Measurements from ENCODE around the gene WDR13.

The WDR13 gene

GRCh38 chrX:48580662-48581061, 16.6 kb upstream of the WDR13 start:
- no peak overlapping the region for H3K9ac ChIP-seq (ENCODE audit: low read depth, low read length)
- no peak overlapping the region for H2AFZ ChIP-seq (ENCODE audit: low read depth, low read length)
- no peaks in the 10 kb centered on the region for H3K27me3 ChIP-seq (ENCODE audit: insufficient read depth, low read length, poor library complexity)
- H3K4me1 ChIP-seq (ENCODE audit: insufficient read depth, low read length) = peaks cover 11% of the 10 kb centered on the region
- H3K36me3 ChIP-seq (ENCODE audit: insufficient read depth, low read length) = peaks cover 33% of the 10 kb centered on the region
- DNase-seq = no peak
- no peaks in the 10 kb centered on the region for H3K9me3 ChIP-seq (ENCODE audit: insufficient read depth, low read length, severe bottlenecking)
- TF ChIP-seq, protein P1, sequence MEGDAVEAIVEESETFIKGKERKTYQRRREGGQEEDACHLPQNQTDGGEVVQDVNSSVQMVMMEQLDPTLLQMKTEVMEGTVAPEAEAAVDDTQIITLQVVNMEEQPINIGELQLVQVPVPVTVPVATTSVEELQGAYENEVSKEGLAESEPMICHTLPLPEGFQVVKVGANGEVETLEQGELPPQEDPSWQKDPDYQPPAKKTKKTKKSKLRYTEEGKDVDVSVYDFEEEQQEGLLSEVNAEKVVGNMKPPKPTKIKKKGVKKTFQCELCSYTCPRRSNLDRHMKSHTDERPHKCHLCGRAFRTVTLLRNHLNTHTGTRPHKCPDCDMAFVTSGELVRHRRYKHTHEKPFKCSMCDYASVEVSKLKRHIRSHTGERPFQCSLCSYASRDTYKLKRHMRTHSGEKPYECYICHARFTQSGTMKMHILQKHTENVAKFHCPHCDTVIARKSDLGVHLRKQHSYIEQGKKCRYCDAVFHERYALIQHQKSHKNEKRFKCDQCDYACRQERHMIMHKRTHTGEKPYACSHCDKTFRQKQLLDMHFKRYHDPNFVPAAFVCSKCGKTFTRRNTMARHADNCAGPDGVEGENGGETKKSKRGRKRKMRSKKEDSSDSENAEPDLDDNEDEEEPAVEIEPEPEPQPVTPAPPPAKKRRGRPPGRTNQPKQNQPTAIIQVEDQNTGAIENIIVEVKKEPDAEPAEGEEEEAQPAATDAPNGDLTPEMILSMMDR (IDR thresholded peaks at IDR 0.05; ENCODE audit: borderline replicate concordance, extremely low read depth, low read length, poor library complexity, severe bottlenecking) = no peak
- TF ChIP-seq EZH2 (IDR thresholded peaks at IDR 0.05; ENCODE audit: borderline replicate concordance, low read depth, low read length, severe bottlenecking) = no peak
- no peak overlapping the region for H3K4me2 ChIP-seq (ENCODE audit: insufficient read depth, low read length)
- no peak overlapping the region for H3K27ac ChIP-seq (ENCODE audit: low read length)
- peaks cover 15% of the 10 kb centered on the region for H4K20me1 ChIP-seq (ENCODE audit: insufficient read depth, low read length)
- no peak overlapping the region for H3K4me3 ChIP-seq (ENCODE audit: low read depth in 1 of 2, low read length in 2 of 2)
- H3K79me2 ChIP-seq (ENCODE audit: insufficient read depth, low read length) = peaks cover 10% of the 10 kb centered on the region
- ATAC-seq (ENCODE audit: insufficient read depth, low read depth) = no peak

GRCh38 chrX:48584698-48585097, 12.6 kb upstream of the WDR13 start:
- Histone ChIP-seq H3K9me3 (ENCODE audit: insufficient read depth, low read length, severe bottlenecking) (no peaks in the 10 kb centered on the region), H4K20me1 (ENCODE audit: insufficient read depth, low read length) (no peaks in the 10 kb centered on the region)

GRCh38 chrX:48589482-48590162, 7.7 kb upstream of the WDR13 start:
- H3K4me2 ChIP-seq (ENCODE audit: insufficient read depth, low read length) = no peak overlapping the region
- no peaks in the 10 kb centered on the region for H3K4me1 ChIP-seq (ENCODE audit: insufficient read depth, low read length)
- ATAC-seq (ENCODE audit: insufficient read depth, low read depth) (no peak), DNase-seq (no peak)
- H4K20me1 ChIP-seq (ENCODE audit: insufficient read depth, low read length) = no peaks in the 10 kb centered on the region
- H2AFZ ChIP-seq (ENCODE audit: low read depth, low read length) = no peak overlapping the region
- H3K9ac ChIP-seq (ENCODE audit: low read depth, low read length) = no peak overlapping the region
- TF ChIP-seq, protein P1 (IDR thresholded peaks at IDR 0.05; ENCODE audit: borderline replicate concordance, extremely low read depth, low read length, poor library complexity, severe bottlenecking) = no peak
- no peak for TF ChIP-seq EZH2 (IDR thresholded peaks at IDR 0.05; ENCODE audit: borderline replicate concordance, low read depth, low read length, severe bottlenecking)
- H3K27me3 ChIP-seq (ENCODE audit: insufficient read depth, low read length, poor library complexity) = no peaks in the 10 kb centered on the region
- no peak overlapping the region for H3K4me3 ChIP-seq (ENCODE audit: low read depth in 1 of 2, low read length in 2 of 2)
- H3K27ac ChIP-seq (ENCODE audit: low read length) = no peak overlapping the region
- H3K79me2 ChIP-seq (ENCODE audit: insufficient read depth, low read length) = no peaks in the 10 kb centered on the region
- H3K36me3 ChIP-seq (ENCODE audit: insufficient read depth, low read length) = no peaks in the 10 kb centered on the region
- H3K9me3 ChIP-seq (ENCODE audit: insufficient read depth, low read length, severe bottlenecking) = no peaks in the 10 kb centered on the region

More at GRCh38 chrX:48584698-48585097, 12.6 kb upstream of the WDR13 start:
- H3K27ac ChIP-seq (ENCODE audit: low read length) = no peak overlapping the region
- no peak overlapping the region for H2AFZ ChIP-seq (ENCODE audit: low read depth, low read length)
- TF ChIP-seq, protein P1 (IDR thresholded peaks at IDR 0.05; ENCODE audit: borderline replicate concordance, extremely low read depth, low read length, poor library complexity, severe bottlenecking) = no peak
- no peak for TF ChIP-seq EZH2 (IDR thresholded peaks at IDR 0.05; ENCODE audit: borderline replicate concordance, low read depth, low read length, severe bottlenecking)
- DNase-seq (no peak), ATAC-seq (ENCODE audit: insufficient read depth, low read depth) (no peak)
- H3K4me2 ChIP-seq (ENCODE audit: insufficient read depth, low read length) = no peak overlapping the region
- H3K9ac ChIP-seq (ENCODE audit: low read depth, low read length) = no peak overlapping the region
- H3K79me2 ChIP-seq (ENCODE audit: insufficient read depth, low read length) = no peaks in the 10 kb centered on the region
- no peaks in the 10 kb centered on the region for H3K36me3 ChIP-seq (ENCODE audit: insufficient read depth, low read length)
- no peak overlapping the region for H3K4me3 ChIP-seq (ENCODE audit: low read depth in 1 of 2, low read length in 2 of 2)
- no peaks in the 10 kb centered on the region for H3K27me3 ChIP-seq (ENCODE audit: insufficient read depth, low read length, poor library complexity)
- no peaks in the 10 kb centered on the region for H3K4me1 ChIP-seq (ENCODE audit: insufficient read depth, low read length)
